ENCODE data around the gene FAM89A.

The FAM89A gene

DNA sequence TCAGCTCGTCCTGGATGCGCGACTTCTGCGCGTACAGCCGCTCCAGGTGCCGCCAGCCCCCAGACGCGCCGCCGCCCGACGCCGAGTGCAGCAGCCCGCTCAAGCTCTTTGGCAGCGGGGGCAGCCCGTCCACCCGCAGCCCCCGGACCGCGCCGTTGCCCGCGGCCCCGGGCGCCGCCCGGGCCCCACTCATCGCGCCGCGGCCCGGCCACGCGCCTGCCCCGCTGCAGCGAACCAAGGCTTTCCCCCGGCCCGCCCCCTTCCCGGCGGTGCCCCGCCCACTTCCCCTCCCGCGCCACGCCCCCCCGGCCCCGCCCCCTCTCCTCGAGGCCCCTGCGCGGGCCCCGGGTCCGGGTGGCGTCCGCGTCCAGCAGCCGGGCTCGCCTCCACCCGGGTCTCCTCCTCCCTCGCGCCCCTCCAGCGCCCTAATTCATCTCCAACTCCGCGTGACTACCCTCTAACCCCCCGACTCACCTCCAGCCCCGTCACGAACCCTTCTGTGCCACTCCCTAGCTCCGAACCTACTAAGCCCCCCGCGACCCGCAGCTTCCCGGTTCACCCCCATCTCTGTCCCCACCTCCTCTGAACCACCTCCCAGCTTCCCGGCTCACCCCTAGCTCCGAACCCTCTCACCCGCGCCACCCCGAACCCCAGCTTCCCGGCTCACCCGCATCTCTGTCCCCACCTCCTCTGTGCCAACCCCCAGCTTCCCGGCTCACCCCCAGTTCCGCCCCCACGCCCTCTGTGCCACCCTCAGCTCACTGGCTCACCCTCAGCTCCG is at the start of gene FAM89A:
Gene FAM89A, minus strand, starts transcription at position 236 of the 781 bp plus-strand sequence. Its CDS starts 43 bp downstream, at position 193.
- DNase-seq: no peak

DNA sequence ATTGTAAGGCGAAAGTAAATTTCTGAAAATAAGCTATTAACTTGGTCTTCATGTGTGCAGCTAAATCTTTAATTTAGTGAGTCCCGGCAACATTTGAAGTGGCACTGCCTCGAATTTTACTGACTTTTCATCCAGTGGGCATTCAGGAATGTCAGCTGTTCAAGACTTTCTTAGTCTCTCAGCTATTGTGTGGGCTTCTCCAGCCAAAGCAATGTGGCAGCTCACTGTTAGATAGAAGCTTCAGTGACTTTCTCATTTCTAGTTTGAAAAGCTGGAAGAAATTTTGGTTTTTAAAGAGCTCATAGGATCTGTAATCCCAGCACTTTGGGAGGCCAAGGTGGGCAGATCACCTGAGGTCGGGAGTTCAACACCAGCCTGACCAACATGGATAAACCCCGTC is 44.3 kb upstream of the FAM89A start:
- DNase-seq: no peak

DNA sequence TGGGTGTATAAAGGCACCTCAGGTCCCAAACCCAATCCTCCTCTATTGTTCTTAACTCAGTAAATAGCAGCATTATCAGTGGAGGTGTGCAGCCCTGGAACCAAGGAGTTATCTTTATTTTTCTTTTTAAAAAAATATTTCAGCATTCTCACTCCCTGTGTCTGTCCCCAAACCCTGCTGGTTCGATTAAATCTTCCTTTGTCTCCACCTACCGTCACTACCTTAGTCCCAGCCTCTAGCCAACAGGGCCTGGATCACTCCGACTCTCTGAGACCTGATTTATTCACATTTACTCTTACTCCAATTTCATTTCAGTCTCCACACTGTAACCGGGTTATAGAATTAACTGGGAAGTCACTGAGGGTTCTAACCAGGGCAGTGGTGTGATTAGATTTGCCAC is 39.1 kb upstream of the FAM89A start:
- no peak for DNase-seq

DNA sequence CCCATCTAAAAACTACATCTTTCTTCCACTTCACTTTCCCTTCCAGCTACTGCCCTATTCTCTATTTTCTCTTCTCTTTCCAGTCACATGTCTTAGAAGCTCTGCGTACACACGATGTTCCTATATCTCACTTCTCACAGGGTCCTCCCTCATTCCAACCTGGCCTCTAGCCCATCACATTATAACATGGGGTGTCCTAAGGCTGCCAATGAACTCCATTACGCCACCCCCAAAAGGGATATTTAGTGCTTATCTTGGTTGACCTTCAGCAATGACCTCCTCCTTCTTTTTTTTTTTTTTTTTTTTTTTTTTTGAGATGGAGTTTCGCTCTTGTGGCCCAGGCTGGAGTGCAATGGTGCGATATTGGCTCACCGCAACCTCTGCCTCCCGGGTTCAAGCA is 38.2 kb upstream of the FAM89A start:
- no peak for DNase-seq

DNA sequence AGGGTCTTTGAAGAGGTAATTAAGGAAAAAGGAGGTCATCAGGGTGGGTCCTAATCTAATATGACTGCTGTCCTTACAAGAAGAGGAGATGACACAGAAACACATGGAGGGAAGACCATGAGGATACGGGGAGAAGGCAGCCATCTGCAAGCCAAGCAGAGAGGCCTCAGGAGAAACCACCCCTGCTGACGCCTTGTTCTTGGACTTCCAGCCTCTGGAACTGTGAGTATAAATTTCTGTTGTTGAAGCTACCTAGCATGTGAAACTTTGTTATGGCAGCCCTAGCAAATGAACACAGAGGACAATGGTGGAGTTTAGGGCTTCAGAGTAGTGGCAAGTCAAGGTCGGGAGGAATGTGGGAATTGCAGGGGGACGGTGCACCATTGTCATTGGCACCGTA is 36.7 kb upstream of the FAM89A start:
- DNase-seq: no peak

DNA sequence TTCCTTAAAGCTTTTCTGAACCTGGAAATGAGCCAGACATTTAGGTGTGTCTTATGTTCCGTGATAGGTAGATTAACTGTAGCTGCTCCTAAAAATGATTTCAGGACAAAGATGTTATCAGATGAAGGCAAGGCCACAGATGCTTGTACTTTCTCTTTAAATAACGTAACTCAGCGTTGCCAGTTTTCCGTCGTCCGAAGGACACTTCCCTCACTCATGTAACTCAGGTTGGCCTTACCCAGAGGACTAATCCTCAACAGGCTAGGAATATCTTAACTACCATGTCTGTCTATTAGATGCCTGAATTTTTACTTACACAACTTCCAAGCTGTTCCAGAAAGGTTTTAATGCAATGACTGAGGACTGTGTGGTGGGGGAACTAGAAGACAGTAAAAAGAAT is 35.4 kb upstream of the FAM89A start:
- no peak for DNase-seq

DNA sequence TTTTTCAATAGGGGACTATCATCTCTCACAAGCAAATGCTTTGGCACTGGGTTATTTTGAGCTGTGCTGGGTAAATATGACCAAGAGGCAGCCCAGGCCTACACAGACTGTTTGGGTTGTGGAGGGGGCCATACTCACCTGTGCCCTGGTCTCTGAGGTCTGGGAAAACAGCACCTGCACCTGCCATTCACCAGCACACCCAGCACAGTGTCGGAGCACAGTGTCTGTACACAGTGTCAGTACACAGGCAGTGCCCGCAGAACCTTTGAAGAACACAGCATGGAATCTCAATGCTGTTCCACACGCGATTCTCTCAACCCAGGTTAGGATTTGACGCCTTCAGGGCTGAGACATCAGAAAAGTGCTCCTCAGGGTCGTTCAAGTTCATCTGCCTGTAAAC is 35.0 kb upstream of the FAM89A start:
- no peak for DNase-seq

DNA sequence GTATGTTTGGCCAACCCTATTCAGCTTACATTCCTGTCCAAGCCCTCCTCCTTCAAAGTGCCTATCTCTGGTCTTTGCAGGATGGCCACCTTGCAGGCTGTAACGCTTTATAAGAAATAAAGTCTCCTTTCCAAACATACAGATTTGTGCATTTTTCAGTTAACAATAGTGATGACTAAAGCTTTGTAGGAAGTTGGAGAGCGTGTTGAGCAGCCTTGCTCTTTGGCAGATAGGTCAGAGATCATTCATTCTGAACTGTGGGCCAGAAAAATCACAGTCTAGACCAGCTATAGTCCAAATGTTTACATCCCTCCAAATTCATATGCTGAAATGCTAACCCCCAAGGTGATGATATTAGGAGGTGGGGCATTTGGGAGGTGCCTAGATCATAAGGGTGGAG is 34.0 kb upstream of the FAM89A start:
- no peak for DNase-seq

DNA sequence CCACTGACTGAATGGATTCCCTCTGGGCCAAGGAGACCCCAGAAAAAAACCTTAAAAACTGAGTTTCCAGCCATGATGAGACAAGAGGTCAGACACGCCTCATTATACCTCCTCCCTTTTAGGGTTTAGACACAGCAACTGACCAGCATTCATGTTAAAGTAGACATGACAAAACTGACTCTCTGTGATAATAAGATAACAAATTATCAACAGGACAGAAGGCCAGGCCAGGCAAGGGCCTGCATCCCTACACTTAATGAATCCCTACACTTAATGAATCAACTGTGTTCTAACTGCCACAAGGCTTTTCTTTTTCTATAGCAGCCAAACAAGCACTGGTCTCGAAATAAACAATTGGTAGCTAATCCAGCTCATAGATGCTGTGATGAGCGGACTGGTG is 33.3 kb upstream of the FAM89A start:
- no peak for DNase-seq

DNA sequence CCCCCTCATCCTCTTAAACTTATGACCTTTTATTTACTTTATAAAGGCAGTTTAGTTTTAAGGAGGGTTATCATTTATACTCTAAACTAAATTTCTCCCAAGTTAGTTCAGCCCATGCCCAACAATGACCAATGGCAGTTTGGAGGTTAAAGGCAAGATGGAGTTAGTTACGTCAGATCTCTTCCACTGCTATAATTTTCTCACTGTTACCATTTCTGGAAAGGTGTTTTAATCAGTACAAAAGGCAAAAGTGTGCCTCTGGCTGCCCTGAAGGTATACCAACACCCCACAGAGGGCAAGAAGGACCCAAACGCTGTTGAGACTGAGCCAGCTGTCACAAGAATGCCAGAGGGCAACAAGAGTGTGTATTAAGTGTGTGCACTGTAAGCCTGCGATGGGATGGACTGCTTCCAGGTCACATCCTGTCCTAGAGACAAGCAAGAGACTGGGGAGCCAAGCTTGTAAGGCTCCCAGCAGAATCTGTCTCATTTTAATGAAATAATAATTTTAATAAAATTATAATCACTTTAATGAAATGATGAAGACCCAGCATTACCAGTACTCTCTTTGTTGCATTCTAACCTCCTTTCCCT is 32.5 kb upstream of the FAM89A start:
- no peak for DNase-seq

DNA sequence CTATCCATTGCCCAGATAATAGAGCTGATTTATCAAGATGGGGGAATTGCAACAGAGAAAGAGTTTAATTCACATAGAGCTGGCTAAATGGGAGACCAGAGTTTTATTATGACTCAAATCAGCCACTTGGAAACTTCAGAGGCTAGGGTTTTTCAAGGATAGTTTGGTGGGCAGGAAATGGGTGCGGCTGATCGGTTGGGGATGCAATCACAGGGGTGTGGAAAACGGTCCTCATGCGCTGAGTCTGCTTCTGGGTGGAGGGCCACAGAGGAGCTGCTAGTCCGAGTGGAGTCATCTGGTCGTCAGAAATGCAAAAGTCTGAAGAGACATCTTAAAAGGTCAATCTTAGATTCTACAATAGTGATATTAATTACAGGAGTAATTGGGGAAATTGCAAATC is 32.0 kb upstream of the FAM89A start:
- DNase-seq: no peak

DNA sequence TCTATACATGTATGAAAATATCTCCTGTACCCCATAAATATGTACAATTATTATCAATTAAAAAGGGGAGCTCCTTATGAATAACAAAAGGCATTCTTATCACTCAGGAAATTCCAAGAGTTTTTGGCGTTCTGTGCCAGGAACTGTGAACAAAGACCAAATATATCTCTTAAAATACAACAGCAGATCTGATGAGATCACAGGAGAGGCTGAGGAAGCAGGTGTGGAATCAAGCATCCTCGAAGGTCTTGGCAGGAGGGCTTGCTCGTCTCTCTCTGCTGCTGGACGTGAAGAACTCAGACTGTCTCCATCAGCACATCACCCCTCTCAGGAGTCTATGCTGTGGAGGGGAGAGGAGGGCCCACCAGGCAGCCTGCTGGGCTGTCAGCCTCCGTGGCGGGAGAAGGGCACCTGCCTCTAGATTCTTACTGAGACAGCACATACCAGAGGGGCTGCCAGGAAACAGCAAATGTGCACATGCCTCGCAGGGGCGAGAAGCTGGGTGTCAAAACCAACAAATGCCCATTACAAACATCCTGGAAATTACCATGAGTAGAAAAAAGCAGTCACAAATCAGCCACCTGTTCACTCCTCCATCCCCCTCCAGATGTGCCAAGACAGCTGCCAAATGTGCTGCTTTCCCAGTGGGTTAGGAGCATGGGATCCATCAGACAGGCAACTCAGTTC is 30.8 kb upstream of the FAM89A start:
- DNase-seq: no peak

DNA sequence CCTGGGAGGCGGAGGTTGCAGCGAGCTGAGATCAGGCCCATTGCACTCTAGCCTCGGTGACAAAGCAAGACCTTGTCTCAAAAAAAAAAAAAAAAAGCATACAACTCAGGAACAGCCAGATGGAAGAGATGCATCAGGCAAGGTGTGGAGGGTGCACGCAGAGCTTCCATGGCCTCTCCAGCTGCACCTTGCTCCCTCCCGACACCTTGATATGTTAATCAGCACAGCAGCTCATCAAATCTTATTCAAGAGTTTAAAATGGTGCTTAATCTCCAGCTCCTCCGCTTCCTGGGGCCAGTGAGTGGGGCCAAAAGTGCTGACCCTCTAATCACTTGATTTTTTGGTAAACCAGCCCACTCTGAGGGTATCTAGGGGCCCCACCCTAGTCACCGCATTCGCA is 29.3 kb upstream of the FAM89A start:
- no peak for DNase-seq

DNA sequence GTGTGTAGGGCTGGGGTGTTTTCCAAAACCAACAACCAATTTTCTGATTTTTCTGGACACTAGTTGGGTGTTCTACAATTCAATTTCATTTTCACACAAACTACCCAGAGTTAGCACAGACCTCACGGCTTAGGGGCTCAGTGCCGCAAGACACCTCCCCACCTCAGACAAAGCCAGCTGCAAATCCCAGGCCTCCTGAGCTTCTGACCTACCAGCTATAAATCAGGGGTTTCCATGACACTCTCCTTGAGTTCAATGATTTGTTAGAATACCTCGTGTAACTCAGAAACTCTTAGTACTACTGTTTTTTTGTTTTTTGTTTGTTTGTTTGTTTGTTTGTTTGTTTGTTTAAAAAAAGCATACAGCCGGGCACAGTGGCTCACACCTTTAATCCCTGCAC is 28.7 kb upstream of the FAM89A start:
- DNase-seq: no peak

DNA sequence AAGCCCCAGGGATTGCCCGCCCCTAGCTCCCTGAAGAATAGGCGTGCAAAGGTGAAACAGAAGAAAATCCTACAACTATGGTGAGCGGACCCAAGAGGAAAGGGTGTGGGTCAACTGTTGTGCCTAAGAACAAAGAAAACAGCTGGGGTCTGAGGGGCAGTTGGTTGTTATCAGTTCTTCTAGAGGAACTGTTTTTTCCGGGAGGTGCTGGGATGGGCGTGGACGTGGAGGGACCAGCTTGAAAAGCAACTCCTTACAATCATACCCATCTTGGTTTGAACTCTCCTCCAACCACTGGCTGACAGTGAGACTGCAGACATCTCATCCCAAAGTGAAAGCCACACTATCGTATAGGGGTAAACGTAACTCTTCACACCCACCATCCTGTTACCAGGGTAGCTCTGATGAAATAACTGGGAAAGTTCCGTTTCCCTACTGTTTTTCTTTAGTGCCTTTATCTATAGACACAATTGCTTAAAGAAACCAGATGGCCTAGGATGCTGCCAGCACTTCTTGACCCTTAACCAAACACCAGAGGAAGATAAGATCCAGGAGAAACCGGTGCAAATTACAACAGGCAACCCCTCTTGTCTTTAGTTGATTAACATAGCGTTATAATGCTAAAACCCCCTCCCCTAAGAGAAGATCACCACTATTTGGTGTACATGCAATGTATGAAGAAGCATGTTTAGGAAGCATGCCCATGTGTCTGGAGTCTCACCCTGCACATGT is 25.6 kb upstream of the FAM89A start:
- no peak for DNase-seq

DNA sequence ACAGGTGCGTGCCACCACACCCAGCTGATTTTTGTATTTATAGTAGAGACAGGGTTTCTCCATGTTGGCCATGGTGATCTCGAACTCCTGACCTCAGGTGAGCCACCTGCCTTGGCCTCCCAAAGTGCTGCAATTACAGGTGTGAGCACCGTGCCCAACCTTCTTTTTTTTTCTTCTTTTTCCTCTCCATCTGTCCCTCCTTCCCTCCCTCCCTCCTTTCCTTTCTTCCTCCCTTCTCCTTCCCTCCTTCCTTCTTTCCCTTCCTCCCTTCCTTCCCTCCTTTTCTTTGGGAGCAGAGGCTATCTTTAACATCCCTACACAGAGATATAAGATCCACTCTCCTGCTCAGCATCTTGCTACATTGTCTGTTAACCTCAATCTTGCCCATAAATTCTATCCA is 24.4 kb upstream of the FAM89A start:
- no peak for DNase-seq

DNA sequence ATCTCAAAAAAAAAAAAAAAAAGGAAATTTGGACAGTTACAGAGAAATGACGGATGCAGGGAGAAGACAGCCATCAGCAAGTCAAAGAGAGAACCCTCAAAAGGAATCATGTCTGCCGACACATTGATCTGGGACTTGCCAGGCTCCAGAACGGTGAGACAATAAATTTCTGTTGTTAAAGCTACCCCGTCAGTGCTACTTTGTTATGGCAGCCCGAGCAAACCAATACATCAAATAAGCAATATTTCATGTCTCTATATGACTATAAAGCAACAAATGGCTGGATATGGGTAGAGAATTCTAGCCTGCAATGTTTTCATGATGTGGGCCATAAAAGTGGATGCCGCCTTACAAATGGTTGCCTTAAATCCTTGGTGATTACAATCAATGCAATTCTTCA is 23.3 kb upstream of the FAM89A start:
- DNase-seq: no peak

DNA sequence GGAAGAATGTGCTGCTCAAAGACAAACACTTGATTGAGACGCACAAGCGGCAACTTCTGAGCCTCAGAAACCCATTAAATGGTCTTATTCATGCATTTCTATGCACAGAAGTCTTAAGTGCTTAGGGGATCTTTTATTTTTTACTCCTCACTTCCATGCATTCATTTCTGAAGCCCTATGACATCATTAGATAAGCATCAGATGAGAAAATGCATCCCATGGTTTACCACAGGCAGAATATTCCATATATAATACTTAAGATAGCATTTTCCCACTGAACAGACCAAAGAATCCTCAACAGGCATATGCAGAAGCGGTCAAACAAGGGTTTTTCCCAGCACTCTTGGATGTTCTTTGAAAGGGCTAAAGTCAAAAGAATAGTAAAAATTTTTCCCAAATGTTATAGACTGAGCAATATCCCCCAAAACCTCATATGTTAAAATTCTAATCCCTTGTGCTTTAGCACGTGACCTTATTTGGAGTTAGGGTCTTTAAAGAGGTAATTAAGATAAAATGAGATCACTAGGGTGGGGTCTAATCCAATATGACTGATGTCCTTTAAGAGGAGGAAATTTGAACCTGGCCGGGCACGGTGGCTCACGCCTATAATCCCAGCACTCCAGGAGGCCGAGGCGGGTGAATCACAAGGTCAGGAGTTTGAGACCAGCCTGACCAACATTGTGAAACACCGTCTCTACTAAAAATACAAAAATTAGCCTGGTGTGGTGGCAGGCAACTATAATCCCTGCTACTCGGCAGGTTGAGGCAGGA is 22.6 kb upstream of the FAM89A start:
- DNase-seq: no peak

DNA sequence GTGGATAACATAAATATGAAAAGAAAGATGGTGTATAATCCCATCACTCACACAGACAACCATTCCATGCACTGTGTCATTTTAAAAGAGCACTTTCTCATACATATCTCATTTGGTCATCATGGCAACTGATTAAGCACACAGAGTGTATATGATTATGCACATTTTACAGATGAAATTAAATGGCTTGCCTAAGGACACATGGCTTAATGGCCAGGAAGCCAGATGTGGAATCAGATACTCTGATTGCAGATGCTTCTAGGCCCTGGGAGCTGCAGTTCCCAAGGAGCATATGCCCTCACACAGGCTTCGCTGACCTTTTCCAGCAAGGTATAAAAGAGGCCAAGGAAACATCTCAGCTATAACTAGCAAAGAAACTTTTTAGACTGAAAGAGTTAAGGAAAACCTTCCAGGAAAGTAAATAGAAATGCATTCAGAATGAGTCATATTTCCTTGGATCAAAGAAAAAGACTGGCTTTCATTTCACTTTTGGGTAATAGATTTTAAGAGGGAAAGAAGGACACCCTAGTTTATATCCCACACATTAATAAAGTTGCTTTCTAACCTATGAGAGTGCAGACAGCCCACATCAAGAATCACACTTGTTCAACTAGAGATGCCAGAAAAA is 19.6 kb upstream of the FAM89A start:
- no peak for DNase-seq

DNA sequence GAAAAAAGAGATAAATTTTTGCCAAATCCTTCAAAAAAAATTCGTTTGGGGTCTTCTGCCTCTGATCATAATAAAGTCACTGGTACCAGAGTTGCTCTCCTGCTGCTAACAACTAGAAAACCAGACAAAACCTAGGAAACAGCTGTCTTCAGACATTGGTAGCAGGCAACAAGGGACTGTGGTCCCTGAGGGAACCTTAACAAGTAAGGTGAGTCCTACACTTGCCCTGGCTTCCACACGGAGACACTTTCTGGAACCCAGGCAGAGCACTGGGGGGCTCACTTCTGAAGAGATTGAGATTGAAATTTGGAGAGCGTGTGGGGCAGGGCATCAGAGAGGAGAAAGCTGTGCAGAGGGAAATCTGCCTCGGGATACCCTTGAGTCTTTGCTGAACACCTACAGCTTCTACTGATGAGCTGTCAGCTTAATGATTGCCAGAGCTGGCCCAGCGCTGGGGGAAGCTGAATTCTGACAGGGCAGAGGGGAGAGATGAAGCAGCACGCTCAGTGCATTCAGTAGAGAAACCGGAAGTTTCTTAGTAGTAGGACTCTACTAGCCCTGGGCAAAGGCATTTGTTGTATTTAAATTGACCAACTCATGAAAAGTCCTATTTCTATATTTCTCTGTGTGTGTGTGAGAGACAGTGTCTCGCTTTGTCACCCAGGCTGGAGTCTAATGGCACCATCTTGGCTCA is 18.5 kb upstream of the FAM89A start:
- DNase-seq: no peak

DNA sequence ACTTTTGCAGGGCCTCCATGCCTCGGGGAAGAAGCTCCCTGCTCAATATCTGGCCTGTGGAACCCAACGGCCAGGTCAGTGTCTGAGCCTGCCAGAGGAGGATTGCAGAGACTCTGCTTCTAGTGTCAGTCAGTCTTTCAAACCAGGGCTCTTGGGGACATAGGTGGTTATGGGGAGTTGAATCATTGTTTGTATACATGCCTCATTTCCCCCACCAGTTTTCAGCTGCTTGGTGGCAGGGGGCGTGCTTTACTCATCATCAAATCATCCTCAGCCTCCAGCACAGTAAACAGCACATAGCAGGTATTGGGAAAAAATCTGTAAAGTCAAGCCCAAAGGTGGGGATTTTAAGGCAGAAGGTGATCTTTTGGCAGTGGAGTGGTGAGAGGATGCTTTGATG is 17.4 kb upstream of the FAM89A start:
- no peak for DNase-seq

DNA sequence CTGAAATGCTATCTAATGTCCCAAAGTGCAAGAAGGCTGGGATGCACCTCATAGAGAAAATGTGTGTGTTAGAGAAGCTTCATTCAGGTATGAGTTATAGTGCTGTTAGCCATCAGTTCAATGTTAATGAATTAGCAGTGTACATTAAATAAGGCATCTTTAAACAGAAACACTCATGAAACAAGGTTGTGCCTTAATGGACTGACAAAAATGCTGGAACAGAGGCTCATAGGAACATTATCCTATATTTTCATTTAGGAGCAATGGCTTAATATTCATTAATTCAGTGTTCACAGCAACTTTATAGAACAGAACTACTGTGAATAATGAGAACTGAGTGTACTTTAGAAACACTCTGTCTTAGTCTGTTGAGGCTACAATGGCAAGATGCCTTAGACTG is 15.2 kb upstream of the FAM89A start:
- no peak for DNase-seq
